ENCODE data around the gene PTPRF.

The PTPRF gene

DNA sequence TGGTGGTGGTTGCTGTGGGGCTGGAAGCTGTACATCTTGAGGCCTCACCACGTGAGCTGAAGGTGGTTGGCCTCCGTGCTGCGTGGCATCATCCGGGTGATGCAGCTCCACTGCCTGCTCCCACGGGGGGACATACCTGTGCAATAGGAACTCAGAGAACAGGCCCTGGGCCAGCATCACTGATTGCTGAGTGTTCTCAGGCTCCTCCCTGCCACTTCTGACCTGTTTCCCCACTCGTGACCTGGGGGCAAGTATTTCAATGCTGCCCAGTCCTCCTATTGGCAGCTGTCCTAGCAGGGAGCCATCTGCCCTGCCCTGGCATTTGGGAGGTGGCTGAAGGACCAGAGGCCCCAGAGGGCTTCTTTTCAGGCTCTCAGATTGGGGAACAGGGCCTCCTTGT, 26.1 kb downstream of the PTPRF start:
- Histone ChIP-seq H3K79me1 (ENCODE audit: low read length) (peaks cover 25% of the 10 kb centered on the region), H3K4ac (ENCODE audit: low read depth, low read length) (peak overlapping the region; percentile 27), H3K4me3 (ENCODE audit: low read depth, low read length) (no peak overlapping the region), H3K27me3 (ENCODE audit: insufficient read depth, low read length) (no peaks in the 10 kb centered on the region), H4K8ac (ENCODE audit: low read depth, low read length) (no peak overlapping the region), H3K27ac (ENCODE audit: low read depth, low read length) (peak overlapping the region; percentile 21), H3K79me2 (ENCODE audit: control insufficient read depth, insufficient read depth, low read length, poor library complexity) (peaks cover 8% of the 10 kb centered on the region), H3K9ac (ENCODE audit: low read length) (no peak overlapping the region), H3K18ac (ENCODE audit: low read length) (peak overlapping the region; percentile 32), H4K12ac (ENCODE audit: low read depth, low read length) (no peak overlapping the region), H3K9me3 (ENCODE audit: insufficient read depth, low read depth, low read length) (peaks cover 17% of the 10 kb centered on the region), H3K14ac (ENCODE audit: low read length) (no peak overlapping the region), H3K23ac (ENCODE audit: low read length) (no peak overlapping the region), H2AK5ac (ENCODE audit: low read length) (no peak overlapping the region), H3K4me1 (ENCODE audit: control insufficient read depth in 1 of 2, insufficient read depth in 2 of 2, low read length in 2 of 2) (peaks cover 33 to 48% of the 10 kb centered on the region in 2 experiments), H2AFZ (ENCODE audit: insufficient read depth, low read length, poor library complexity) (no peak overlapping the region), H3K36me3 (ENCODE audit: control insufficient read depth in 1 of 2, insufficient read depth in 2 of 2, low read length in 2 of 2) (peaks cover 50 to 62% of the 10 kb centered on the region in 2 experiments), H2BK120ac (ENCODE audit: insufficient read depth, low read length, poor library complexity) (no peak overlapping the region), H3K4me2 (ENCODE audit: low read length) (no peak overlapping the region), H4K91ac (ENCODE audit: low read depth, low read length) (peak overlapping the region; percentile 45), H2BK12ac (ENCODE audit: low read length) (no peak overlapping the region), H2BK5ac (ENCODE audit: low read depth, low read length, poor library complexity) (no peak overlapping the region)
- WGBS (ENCODE audit: extremely low coverage, insufficient coverage, insufficient read length) = no CpG with 5 or more reads among the region's 6 CpGs
- DNase-seq = no peak

DNA sequence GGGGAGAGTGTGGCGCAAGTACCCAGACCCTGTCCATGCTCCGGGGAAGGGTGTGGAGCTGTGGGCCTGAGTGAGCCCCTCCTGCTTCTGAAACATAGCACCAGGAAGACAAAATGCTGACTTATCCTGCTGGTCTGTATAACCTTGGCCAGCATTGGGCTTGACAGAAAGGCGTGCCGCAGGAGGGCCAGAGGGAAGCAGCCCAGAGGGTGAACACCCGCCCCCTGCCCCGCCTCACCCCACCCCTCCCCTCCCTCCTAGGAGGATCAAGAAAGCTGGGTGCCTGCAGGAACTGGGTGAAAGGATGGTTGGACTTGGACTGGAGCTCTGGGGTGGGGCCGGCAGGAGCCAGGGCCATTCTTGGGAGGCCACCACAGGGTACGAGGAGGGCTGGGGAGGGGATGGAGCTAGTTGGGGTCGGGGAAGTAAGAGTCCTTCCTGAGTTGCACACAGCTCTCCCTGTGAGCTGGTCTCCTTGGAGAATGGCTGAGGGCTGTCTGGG, 27.1 kb downstream of the PTPRF start:
- no peaks in the 10 kb centered on the region for H3K27me3 ChIP-seq (ENCODE audit: insufficient read depth, low read length)
- peaks cover 17% of the 10 kb centered on the region for H3K9me3 ChIP-seq (ENCODE audit: insufficient read depth, low read depth, low read length)
- H3K4me1 ChIP-seq (ENCODE audit: control insufficient read depth in 1 of 2, insufficient read depth in 2 of 2, low read length in 2 of 2) = peaks cover 25 to 39% of the 10 kb centered on the region in 2 experiments
- WGBS (ENCODE audit: extremely low coverage, insufficient coverage, insufficient read length) = no CpG with 5 or more reads among the region's 9 CpGs
- no peak overlapping the region for H4K12ac ChIP-seq (ENCODE audit: low read depth, low read length)
- H2AK5ac ChIP-seq (ENCODE audit: low read length) = peak overlapping the region; percentile 10
- peak overlapping the region; percentile 97 for H3K27ac ChIP-seq (ENCODE audit: low read depth, low read length)
- peaks cover 8% of the 10 kb centered on the region for H3K79me2 ChIP-seq (ENCODE audit: control insufficient read depth, insufficient read depth, low read length, poor library complexity)
- H3K79me1 ChIP-seq (ENCODE audit: low read length) = peaks cover 19% of the 10 kb centered on the region
- H3K4me3 ChIP-seq (ENCODE audit: low read depth, low read length) = no peak overlapping the region
- peak overlapping the region; percentile 70 for H3K4ac ChIP-seq (ENCODE audit: low read depth, low read length)
- H2BK5ac ChIP-seq (ENCODE audit: low read depth, low read length, poor library complexity) = peak overlapping the region; percentile 78
- H4K91ac ChIP-seq (ENCODE audit: low read depth, low read length) = peak overlapping the region; percentile 88
- peak overlapping the region; percentile 62 for H3K18ac ChIP-seq (ENCODE audit: low read length)
- peaks cover 48 to 61% of the 10 kb centered on the region in 2 experiments for H3K36me3 ChIP-seq (ENCODE audit: control insufficient read depth in 1 of 2, insufficient read depth in 2 of 2, low read length in 2 of 2)
- peak overlapping the region; percentile 61 for H4K8ac ChIP-seq (ENCODE audit: low read depth, low read length)
- no peak overlapping the region for H3K23ac ChIP-seq (ENCODE audit: low read length)
- peak overlapping the region; percentile 60 for H3K14ac ChIP-seq (ENCODE audit: low read length)
- peak overlapping the region; percentile 74 for H2BK12ac ChIP-seq (ENCODE audit: low read length)
- H3K9ac ChIP-seq (ENCODE audit: low read length) = no peak overlapping the region
- no peak for DNase-seq
- H3K4me2 ChIP-seq (ENCODE audit: low read length) = peak overlapping the region; percentile 20
- H2BK120ac ChIP-seq (ENCODE audit: insufficient read depth, low read length, poor library complexity) = peak overlapping the region; percentile 90
- no peak overlapping the region for H2AFZ ChIP-seq (ENCODE audit: insufficient read depth, low read length, poor library complexity)

DNA sequence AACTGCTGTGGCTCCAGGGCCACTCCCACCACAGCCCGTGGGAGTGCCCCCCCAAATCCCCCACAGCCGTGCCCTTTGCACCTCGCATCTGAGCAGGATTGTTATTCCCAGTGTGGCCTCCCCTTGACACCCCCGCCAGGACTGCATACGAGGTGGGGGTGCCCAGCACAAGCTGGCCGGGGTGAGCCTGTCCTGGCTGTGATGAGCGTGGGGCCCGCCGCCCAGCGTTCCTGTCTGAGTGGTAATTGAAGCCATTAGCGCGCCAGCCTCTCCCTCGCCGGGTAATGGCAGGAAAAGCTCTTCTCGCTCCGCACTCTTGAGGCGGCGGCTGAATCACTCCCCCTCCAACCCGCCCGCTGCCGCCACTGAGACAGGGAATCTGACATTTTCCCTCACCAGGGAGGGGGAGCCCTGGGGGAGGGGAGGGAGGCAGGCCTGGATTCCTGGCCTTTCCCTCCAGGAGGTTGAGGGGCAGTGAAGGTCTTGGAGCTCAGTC, 27.7 kb downstream of the PTPRF start:
- Histone ChIP-seq H3K4me1 (ENCODE audit: control insufficient read depth in 1 of 2, insufficient read depth in 2 of 2, low read length in 2 of 2) (peaks cover 26 to 40% of the 10 kb centered on the region in 2 experiments), H2BK120ac (ENCODE audit: insufficient read depth, low read length, poor library complexity) (peak overlapping the region; percentile 90), H3K4me2 (ENCODE audit: low read length) (peak overlapping the region; percentile 23), H3K27ac (ENCODE audit: low read depth, low read length) (peak overlapping the region; percentile 97), H2BK12ac (ENCODE audit: low read length) (peak overlapping the region; percentile 74), H2BK5ac (ENCODE audit: low read depth, low read length, poor library complexity) (peak overlapping the region; percentile 78), H2AK5ac (ENCODE audit: low read length) (peak overlapping the region; percentile 10), H3K4me3 (ENCODE audit: low read depth, low read length) (no peak overlapping the region), H3K27me3 (ENCODE audit: insufficient read depth, low read length) (no peaks in the 10 kb centered on the region), H3K23ac (ENCODE audit: low read length) (no peak overlapping the region), H3K9me3 (ENCODE audit: insufficient read depth, low read depth, low read length) (peaks cover 17% of the 10 kb centered on the region), H4K91ac (ENCODE audit: low read depth, low read length) (peak overlapping the region; percentile 88), H4K8ac (ENCODE audit: low read depth, low read length) (peak overlapping the region; percentile 61), H3K9ac (ENCODE audit: low read length) (no peak overlapping the region), H2AFZ (ENCODE audit: insufficient read depth, low read length, poor library complexity) (no peak overlapping the region), H3K18ac (ENCODE audit: low read length) (peak overlapping the region; percentile 62), H3K14ac (ENCODE audit: low read length) (peak overlapping the region; percentile 60), H3K4ac (ENCODE audit: low read depth, low read length) (peak overlapping the region; percentile 70), H3K36me3 (ENCODE audit: control insufficient read depth in 1 of 2, insufficient read depth in 2 of 2, low read length in 2 of 2) (peaks cover 46 to 61% of the 10 kb centered on the region in 2 experiments), H4K12ac (ENCODE audit: low read depth, low read length) (no peak overlapping the region), H3K79me2 (ENCODE audit: control insufficient read depth, insufficient read depth, low read length, poor library complexity) (peaks cover 8% of the 10 kb centered on the region), H3K79me1 (ENCODE audit: low read length) (peaks cover 21% of the 10 kb centered on the region)
- WGBS (ENCODE audit: extremely low coverage, insufficient coverage, insufficient read length) = no CpG with 5 or more reads among the region's 21 CpGs
- no peak for DNase-seq

DNA sequence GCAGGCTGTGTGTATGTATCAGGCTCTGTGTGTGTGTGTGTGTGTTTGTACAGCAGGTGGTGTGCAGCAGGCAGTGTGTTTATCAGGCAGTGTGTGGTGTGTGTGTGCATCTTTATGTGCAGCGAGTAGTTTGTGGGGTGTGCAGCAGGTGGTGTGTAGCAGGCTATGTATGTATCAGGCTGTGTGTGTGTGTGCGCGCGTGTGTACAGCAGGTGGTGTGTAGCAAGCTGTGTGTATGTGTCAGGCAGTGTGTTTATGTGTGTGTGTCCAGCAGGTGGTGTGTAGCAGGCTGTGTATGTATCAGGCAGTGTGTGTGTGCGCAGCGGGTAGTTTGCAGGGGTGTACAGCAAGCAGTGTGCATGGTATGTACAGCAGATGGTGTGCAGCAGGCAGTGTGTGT, 29.0 kb downstream of the PTPRF start:
- H3K9ac ChIP-seq (ENCODE audit: low read length) = no peak overlapping the region
- no peak overlapping the region for H2AK5ac ChIP-seq (ENCODE audit: low read length)
- H2BK120ac ChIP-seq (ENCODE audit: insufficient read depth, low read length, poor library complexity) = no peak overlapping the region
- no peak overlapping the region for H4K91ac ChIP-seq (ENCODE audit: low read depth, low read length)
- H3K18ac ChIP-seq (ENCODE audit: low read length) = peak overlapping the region; percentile 26
- peaks cover 38 to 53% of the 10 kb centered on the region in 2 experiments for H3K4me1 ChIP-seq (ENCODE audit: control insufficient read depth in 1 of 2, insufficient read depth in 2 of 2, low read length in 2 of 2)
- H2BK12ac ChIP-seq (ENCODE audit: low read length) = no peak overlapping the region
- no peak overlapping the region for H4K12ac ChIP-seq (ENCODE audit: low read depth, low read length)
- no peak overlapping the region for H2BK5ac ChIP-seq (ENCODE audit: low read depth, low read length, poor library complexity)
- peaks cover 24% of the 10 kb centered on the region for H3K79me1 ChIP-seq (ENCODE audit: low read length)
- peaks cover 10% of the 10 kb centered on the region for H3K79me2 ChIP-seq (ENCODE audit: control insufficient read depth, insufficient read depth, low read length, poor library complexity)
- no peak overlapping the region for H2AFZ ChIP-seq (ENCODE audit: insufficient read depth, low read length, poor library complexity)
- no peak overlapping the region for H3K27ac ChIP-seq (ENCODE audit: low read depth, low read length)
- no peak for DNase-seq
- H3K4ac ChIP-seq (ENCODE audit: low read depth, low read length) = peak overlapping the region; percentile 39
- peaks cover 36 to 51% of the 10 kb centered on the region in 2 experiments for H3K36me3 ChIP-seq (ENCODE audit: control insufficient read depth in 1 of 2, insufficient read depth in 2 of 2, low read length in 2 of 2)
- no peaks in the 10 kb centered on the region for H3K27me3 ChIP-seq (ENCODE audit: insufficient read depth, low read length)
- no CpG with 5 or more reads among the region's 6 CpGs for WGBS (ENCODE audit: extremely low coverage, insufficient coverage, insufficient read length)
- peak overlapping the region; percentile 48 for H3K4me3 ChIP-seq (ENCODE audit: low read depth, low read length)
- H4K8ac ChIP-seq (ENCODE audit: low read depth, low read length) = no peak overlapping the region
- no peak overlapping the region for H3K14ac ChIP-seq (ENCODE audit: low read length)
- no peak overlapping the region for H3K23ac ChIP-seq (ENCODE audit: low read length)
- H3K4me2 ChIP-seq (ENCODE audit: low read length) = no peak overlapping the region
- H3K9me3 ChIP-seq (ENCODE audit: insufficient read depth, low read depth, low read length) = peaks cover 17% of the 10 kb centered on the region

Measured in trophoblast cell (in vitro differentiated cells and primary cell).